ENCODE measurements around the gene COL17A1.

DNA sequence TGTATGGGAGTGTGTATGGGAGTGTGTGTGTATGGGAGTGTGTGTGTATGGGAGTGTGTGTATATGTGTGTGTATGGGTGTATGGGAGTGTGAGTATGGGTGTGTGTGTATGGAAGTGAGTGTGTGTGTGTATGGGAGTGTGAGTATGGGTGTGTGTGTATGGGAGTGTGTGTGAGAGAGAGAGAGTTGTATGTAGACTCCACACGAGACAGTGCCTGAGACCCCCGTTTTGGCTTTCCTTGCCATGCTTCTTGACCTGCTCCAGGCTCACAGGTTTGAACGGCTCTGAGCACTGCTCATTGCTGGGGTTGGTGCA is 49.7 kb downstream of the COL17A1 start:
- TF ChIP-seq, protein P1, sequence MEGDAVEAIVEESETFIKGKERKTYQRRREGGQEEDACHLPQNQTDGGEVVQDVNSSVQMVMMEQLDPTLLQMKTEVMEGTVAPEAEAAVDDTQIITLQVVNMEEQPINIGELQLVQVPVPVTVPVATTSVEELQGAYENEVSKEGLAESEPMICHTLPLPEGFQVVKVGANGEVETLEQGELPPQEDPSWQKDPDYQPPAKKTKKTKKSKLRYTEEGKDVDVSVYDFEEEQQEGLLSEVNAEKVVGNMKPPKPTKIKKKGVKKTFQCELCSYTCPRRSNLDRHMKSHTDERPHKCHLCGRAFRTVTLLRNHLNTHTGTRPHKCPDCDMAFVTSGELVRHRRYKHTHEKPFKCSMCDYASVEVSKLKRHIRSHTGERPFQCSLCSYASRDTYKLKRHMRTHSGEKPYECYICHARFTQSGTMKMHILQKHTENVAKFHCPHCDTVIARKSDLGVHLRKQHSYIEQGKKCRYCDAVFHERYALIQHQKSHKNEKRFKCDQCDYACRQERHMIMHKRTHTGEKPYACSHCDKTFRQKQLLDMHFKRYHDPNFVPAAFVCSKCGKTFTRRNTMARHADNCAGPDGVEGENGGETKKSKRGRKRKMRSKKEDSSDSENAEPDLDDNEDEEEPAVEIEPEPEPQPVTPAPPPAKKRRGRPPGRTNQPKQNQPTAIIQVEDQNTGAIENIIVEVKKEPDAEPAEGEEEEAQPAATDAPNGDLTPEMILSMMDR (IDR thresholded peaks at IDR 0.05): no peak
- no peak for TF ChIP-seq POLR2A (IDR thresholded peaks at IDR 0.05)
